Keratinocyte (primary cell): ENCODE measurements around the gene ADSS2.

Experiments
- CTCF ChIP-seq, 3 experiments: IDR thresholded peaks in 1 of 3; conservative IDR thresholded peaks in 1 of 3; optimal IDR thresholded peaks in 1 of 3; 2 replicates in 2 of 3; 3 replicates in 1 of 3; pipeline versions ENCODE3 to v1.5.1; 2011; ENCODE audit warnings: low read length in 3 of 3, mild to moderate bottlenecking in 3 of 3, moderate library complexity in 2 of 3, control low read depth in 1 of 3, inconsistent platforms in 1 of 3; ENCODE audit not compliant: insufficient read depth in 2 of 3; ENCODE audit errors: extremely low read depth in 1 of 3
- EZH2 ChIP-seq: IDR thresholded peaks from one replicate; pipeline ENCODE4 v1.6.1; 2012; ENCODE audit warnings: inconsistent platforms, mild to moderate bottlenecking, low read length, moderate library complexity

DNA sequence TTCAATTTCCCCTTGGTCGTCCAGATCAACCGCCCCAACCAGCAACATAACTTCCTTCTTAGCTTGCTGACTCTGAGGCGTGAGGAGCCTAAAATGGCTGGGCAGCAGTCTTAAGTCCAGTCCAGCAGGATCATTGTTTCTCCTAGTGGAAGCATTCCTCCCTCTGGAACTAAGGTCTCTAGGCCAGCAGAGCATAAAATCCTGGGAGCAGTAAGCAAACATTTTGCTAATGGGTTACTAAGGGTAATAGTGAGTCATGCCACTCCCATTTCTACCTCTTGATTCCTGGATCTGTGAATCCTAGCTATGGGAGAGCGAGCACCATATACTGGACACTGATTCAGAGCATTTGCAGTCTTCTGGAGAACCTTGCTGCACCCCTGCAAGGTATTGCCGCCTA is 59.9 kb downstream of the ADSS2 start:
- TF ChIP-seq CTCF (optimal IDR thresholded peaks at IDR 0.05 in 1 of 3, IDR thresholded peaks at IDR 0.05 in 1 of 3, conservative IDR thresholded peaks at IDR 0.05 in 1 of 3; ENCODE audit: extremely low read depth in 1 of 3, insufficient read depth in 2 of 3, low read length in 3 of 3) = no peak
- TF ChIP-seq EZH2 = no peak
